Upper lobe of left lung (tissue), 4 donors: Measurements from ENCODE around the gene MSI2.

ENCODE experiments used
- CTCF ChIP-seq, 6 experiments: fragments of 450-650 bp in 4 of 6; fragments of 200-600 bp in 2 of 6; sonication (generic) in 2 of 6; IDR thresholded peaks; one replicate each; pipeline ENCODE4 v1.5.1; 2016 to 2019; ENCODE audit warnings: antibody characterized with exemption in 6 of 6
- POLR2A ChIP-seq, 4 donors: fragments of 450-650 bp; IDR thresholded peaks; one replicate each; pipeline ENCODE4 v1.5.1; 2016 to 2017; ENCODE audit warnings: antibody characterized with exemption in 4 of 4, mild to moderate bottlenecking in 2 of 4
- POLR2AphosphoS5 ChIP-seq, 2 donors: sonication (generic); formaldehyde crosslinking; IDR thresholded peaks; one replicate each; pipeline ENCODE4 v1.5.1; 2017; ENCODE audit warnings: antibody characterized with exemption in 2 of 2

- TF ChIP-seq POLR2AphosphoS5 (IDR thresholded peaks at IDR 0.05) (no peak), CTCF (IDR thresholded peaks at IDR 0.05) (no peak), POLR2A (IDR thresholded peaks at IDR 0.05) (no peak)
These were observed 109.8 kb downstream of the MSI2 start for GRCh38 chr17:57366177-57366557.
